ENCODE data around the gene CTNNBL1.
"Not testable (repeated sequence)": the region's sequence is repeated elsewhere in the genome, so short reads cannot be mapped to it uniquely, and the experiment has no call there.

The CTNNBL1 gene

GRCh38 chr20:37651932-37652331 is 41.9 kb upstream of the CTNNBL1 start:
- DNase-seq (ENCODE audit: low read depth), result no peak
- TF ChIP-seq CTCF (conservative IDR thresholded peaks at IDR 0.05; ENCODE audit: low read length), result peak; percentile 34
- no peak overlapping the region for H3K4me3 ChIP-seq (ENCODE audit: low read length)

DNA sequence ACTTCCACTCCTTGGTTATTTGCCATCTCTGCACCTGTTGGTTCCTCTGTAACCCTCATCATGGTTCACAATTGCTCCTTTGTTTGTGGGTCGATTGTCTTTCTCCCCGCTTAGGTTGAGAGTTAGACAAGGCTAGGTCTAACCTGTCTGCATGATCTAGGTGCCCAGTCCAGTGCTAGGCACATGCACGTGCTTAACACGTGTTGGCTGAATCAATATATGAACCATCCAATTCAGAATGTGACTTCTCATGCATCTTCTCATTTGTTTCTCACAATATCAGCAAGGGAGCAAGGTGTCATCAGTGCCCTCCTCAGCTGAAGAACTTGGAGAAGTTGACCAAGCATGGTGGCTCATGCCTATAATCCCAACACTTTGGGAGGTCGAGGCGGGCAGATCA is 36.9 kb upstream of the CTNNBL1 start:
- DNase-seq (ENCODE audit: low read depth), result no peak
- H3K4me3 ChIP-seq (ENCODE audit: low read length), result no peak overlapping the region
- no peak for TF ChIP-seq CTCF (conservative IDR thresholded peaks at IDR 0.05; ENCODE audit: low read length)

DNA sequence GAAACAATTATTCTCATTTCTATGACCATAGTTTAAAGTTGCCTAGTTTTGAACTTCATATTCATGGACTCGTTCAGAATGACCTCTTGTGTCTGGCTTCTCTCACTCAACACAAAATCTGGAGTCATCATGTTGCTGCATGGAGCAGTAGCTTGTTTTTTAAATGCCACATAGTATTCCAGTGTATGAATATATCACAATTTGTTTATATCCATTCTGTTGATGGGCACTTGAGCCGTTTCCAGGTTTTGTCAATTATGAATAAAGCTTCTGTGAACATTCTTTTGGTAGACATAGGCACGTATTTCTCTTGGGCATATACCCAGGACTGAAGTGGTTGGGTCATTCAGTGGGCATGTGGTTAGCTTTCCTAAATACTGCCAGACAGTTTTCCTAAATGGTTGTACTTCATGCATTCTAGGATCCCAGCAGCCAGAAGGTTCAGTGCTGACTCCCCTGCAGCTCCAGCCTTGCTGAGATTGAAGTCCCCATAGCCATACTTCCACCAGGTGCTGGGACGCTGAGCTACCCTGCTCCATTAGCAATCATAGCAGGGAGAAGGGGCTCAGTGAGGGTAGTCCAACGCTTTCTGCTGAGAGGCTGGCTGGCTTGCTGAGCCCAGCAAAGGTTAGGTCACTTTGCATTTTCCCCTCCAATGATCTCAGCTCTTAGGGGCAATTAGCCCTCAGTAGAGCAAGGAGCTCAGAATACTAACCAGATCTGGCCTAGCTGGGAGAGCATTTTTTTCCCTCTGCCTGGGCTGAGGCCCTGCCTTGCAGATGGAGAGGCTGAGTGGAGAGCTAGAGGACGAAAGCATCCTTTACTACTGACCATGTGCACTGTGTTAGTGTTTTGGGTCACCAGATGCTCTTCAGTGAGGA is 35.7 kb upstream of the CTNNBL1 start:
- H3K4me3 ChIP-seq (ENCODE audit: low read length), result no peak overlapping the region
- DNase-seq (ENCODE audit: low read depth), result no peak
- no peak for TF ChIP-seq CTCF (conservative IDR thresholded peaks at IDR 0.05; ENCODE audit: low read length)

- no peak for TF ChIP-seq CTCF (conservative IDR thresholded peaks at IDR 0.05; ENCODE audit: low read length)
- H3K4me3 ChIP-seq (ENCODE audit: low read length), result no peak overlapping the region
- DNase-seq (ENCODE audit: low read depth), result no peak
These were observed 32.3 kb upstream of the CTNNBL1 start for GRCh38 chr20:37661519-37661918.

DNA sequence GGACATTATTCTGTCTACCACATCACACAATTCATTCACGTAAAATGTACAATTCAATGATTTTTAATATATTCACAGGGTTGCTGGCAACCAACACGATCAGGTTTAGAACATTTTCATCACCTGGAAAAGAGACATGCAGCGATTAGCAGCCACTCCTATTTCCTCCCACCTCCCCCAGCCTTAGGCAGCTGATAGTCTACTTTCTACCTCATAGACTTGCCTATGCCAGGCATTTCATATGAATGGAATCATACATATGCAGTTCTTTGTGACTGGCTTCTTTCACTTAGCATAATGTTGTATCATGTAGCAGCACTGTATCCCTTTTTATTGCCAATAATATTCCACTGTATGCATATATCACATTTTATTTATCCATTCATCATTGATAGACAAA is 31.5 kb upstream of the CTNNBL1 start:
- no peak for TF ChIP-seq CTCF (conservative IDR thresholded peaks at IDR 0.05; ENCODE audit: low read length)
- H3K4me3 ChIP-seq (ENCODE audit: low read length), result no peak overlapping the region
- DNase-seq (ENCODE audit: low read depth), result no peak

GRCh38 chr20:37664595-37664994 is 29.2 kb upstream of the CTNNBL1 start:
- H3K4me3 ChIP-seq (ENCODE audit: low read length); DNase-seq (ENCODE audit: low read depth): not testable (repeated sequence)

GRCh38 chr20:37668166-37668565 is 25.7 kb upstream of the CTNNBL1 start:
- no peak for DNase-seq (ENCODE audit: low read depth)
- H3K4me3 ChIP-seq (ENCODE audit: low read length), result no peak overlapping the region
- TF ChIP-seq CTCF (conservative IDR thresholded peaks at IDR 0.05; ENCODE audit: low read length), result no peak
